ENCODE measurements around the gene XRCC2.

- no peak for TF ChIP-seq CTCF (IDR thresholded peaks at IDR 0.05)
- no peak for TF ChIP-seq POLR2A (IDR thresholded peaks at IDR 0.05)
Measured at GRCh38 chr7:152607007-152607406, 68.9 kb downstream of the XRCC2 start.

Data from thyroid gland (tissue), 4 donors.